IPS DF 6.9 (cell line): ENCODE measurements around the gene CNTN5.

Experiments used
- DNase-seq: peaks from one replicate; pipeline ENCODE4 v3.0.0-alpha.2; 2013; ENCODE audit warnings: low read depth, low spot score
- H3K27ac ChIP-seq: one replicate; pipeline ENCODE4 v1.5.1; 2013; ENCODE audit warnings: low read length, control low read depth
- H3K27me3 ChIP-seq: 2 replicates; pipeline ENCODE4 v1.6.1; 2013; ENCODE audit warnings: mild to moderate bottlenecking, low read length; ENCODE audit not compliant: control insufficient read depth, insufficient read depth
- H3K36me3 ChIP-seq: 2 replicates; pipeline ENCODE4 v1.6.1; 2013; ENCODE audit warnings: low read length; ENCODE audit not compliant: control insufficient read depth, insufficient read depth
- H3K4me1 ChIP-seq: 2 replicates; pipeline ENCODE4 v1.6.1; 2013; ENCODE audit warnings: low read length; ENCODE audit not compliant: control insufficient read depth, insufficient read depth
- H3K4me3 ChIP-seq: 2 replicates; pipeline ENCODE4 v1.5.1; 2013; ENCODE audit warnings: mild to moderate bottlenecking, low read length
- H3K9me3 ChIP-seq: 2 replicates; pipeline ENCODE4 v1.6.1; 2013; ENCODE audit warnings: low read length, inconsistent platforms; ENCODE audit not compliant: control insufficient read depth, insufficient read depth
- WGBS: extraction: QIAGEN DNeasy Blood & Tissue Kit; methylation state at CpG from one replicate; pipeline ENCODE4 v1.1.7; 2013; ENCODE audit warnings: mixed read lengths, missing lambda C conversion rate; ENCODE audit not compliant: insufficient read length, insufficient coverage; 5-methylcytosine and 5-hydroxymethylcytosine counted together

The CNTN5 gene

DNA sequence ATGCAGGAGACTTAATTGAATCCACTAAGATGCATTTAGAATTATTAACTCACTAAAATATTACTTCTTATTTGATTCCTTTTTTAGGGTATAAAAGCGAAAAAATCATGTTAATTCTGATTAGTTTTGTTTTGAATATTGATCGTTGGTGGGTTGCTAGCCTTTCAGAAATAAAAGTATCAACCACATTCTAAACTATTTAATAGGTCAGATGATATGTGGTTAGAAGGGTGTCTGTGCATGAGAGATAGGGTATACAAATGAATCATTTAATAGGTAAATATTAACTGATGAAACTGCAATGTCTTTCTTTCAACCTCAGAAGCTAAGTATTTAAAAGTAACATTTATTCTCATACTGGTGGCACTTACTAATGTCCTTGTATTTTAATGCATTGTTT is 515.1 kb downstream of the CNTN5 start:
- Histone ChIP-seq H3K27me3 (no peaks in the 10 kb centered on the region), H3K4me3 (no peak overlapping the region), H3K36me3 (no peaks in the 10 kb centered on the region), H3K27ac (no peak overlapping the region), H3K4me1 (no peaks in the 10 kb centered on the region), H3K9me3 (no peaks in the 10 kb centered on the region)
- no CpG with 5 or more reads among the region's 2 CpGs for WGBS
- no peak for DNase-seq

DNA sequence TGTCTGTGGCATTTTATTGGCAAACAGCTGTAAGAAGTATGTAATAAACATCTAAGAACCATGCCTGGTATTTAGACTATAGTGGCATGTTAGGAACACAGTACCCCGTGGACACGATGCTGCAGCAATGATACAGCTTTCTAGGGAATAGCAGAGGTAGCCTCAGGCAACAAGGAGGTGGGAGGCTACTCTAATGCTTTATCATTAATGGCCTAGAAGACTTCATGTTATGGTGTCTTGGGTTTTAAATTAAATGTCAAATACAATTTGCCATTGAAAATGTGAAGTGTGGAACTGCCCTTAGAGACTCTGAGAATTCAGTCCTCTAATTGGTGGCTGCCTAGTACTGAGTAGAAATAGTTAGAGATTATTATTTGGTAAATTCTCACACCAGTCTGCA is 516.9 kb downstream of the CNTN5 start:
- no peaks in the 10 kb centered on the region for H3K27me3 ChIP-seq
- no peak overlapping the region for H3K4me3 ChIP-seq
- no peaks in the 10 kb centered on the region for H3K36me3 ChIP-seq
- no peak for DNase-seq
- H3K4me1 ChIP-seq, result no peaks in the 10 kb centered on the region
- no peaks in the 10 kb centered on the region for H3K9me3 ChIP-seq
- H3K27ac ChIP-seq, result no peak overlapping the region
- no CpG with 5 or more reads among the region's 2 CpGs for WGBS

DNA sequence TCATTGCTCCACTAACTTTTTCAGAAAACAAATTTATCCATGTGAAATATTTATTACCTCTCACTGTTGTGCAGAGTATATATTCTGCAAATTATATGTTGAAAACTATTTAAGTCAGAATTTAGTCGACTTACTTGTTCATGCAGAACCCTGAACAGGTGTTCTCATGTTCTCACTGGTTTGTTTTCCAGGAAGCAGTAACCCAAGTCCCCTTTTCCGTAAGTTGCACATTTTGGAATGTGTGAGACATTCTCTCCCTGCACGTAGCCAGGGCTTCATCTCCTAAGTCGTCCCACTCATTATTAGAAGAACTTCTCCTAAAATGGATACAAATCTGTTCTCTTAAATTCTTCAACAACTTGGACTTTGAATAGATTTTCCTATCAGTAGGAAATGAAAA is 524.9 kb downstream of the CNTN5 start:
- Histone ChIP-seq H3K27ac (no peak overlapping the region), H3K27me3 (no peaks in the 10 kb centered on the region), H3K9me3 (no peaks in the 10 kb centered on the region), H3K4me3 (no peak overlapping the region), H3K4me1 (no peaks in the 10 kb centered on the region), H3K36me3 (no peaks in the 10 kb centered on the region)
- no peak for DNase-seq
- WGBS, result no CpG with 5 or more reads among the region's 4 CpGs

DNA sequence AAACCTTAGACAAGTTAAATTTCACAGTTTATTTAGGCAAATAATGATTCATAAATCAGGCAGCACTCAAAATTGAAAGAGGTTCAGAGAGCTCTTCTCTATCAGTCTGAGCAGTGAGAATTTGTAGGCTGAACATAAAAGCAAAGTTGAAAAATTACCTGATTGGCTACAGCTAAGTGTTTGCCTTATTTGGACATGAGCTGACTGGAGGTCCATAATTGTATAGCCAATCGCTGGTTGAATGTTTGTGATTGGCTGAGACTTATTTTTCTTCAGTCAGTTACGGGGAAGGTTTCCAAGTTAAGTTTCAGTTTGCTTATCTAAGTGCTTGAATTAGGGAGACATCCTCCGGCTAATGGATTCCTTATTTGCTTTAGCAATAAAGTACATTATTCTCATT is 527.5 kb downstream of the CNTN5 start:
- H3K27me3 ChIP-seq, result no peaks in the 10 kb centered on the region
- no peak for DNase-seq
- no peaks in the 10 kb centered on the region for H3K4me1 ChIP-seq
- WGBS, result no CpG with 5 or more reads among the region's 3 CpGs
- no peak overlapping the region for H3K27ac ChIP-seq
- no peak overlapping the region for H3K4me3 ChIP-seq
- H3K9me3 ChIP-seq, result no peaks in the 10 kb centered on the region
- no peaks in the 10 kb centered on the region for H3K36me3 ChIP-seq

DNA sequence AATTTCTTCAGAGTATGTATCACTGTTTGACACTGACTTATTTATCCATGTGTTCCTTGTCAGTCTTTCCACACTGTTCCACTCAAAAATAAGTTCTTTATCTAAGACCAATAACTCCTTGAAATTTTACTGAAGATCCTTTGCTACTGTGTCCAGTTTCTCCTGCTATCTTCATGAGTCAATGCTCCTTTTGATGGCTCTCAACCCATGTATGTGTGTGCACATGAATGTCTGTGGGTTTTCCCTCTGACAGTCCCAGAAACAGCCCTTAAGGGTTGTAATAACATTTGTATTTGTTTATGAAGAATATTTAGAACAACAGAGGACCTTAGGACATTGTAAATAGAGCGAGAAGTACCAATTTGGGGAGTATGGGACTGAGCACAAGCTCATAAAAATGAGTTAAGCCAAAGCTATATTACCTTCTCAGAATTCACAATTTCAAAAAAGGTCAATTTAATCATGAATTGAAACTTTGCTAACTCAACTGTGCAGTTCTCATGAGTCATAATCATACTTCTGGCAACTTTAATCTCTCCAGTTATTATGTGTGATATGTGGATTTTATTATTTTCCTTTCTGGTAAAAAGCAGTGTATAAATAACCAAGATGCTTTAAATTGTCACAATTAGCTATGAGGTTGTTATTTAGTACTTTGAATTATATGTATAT is 533.6 kb downstream of the CNTN5 start:
- no peaks in the 10 kb centered on the region for H3K4me1 ChIP-seq
- no peak overlapping the region for H3K4me3 ChIP-seq
- H3K36me3 ChIP-seq, result no peaks in the 10 kb centered on the region
- H3K27ac ChIP-seq, result no peak overlapping the region
- H3K9me3 ChIP-seq, result no peaks in the 10 kb centered on the region
- no peak for DNase-seq
- no peaks in the 10 kb centered on the region for H3K27me3 ChIP-seq
- no CpG with 5 or more reads among the region's 1 CpG for WGBS

DNA sequence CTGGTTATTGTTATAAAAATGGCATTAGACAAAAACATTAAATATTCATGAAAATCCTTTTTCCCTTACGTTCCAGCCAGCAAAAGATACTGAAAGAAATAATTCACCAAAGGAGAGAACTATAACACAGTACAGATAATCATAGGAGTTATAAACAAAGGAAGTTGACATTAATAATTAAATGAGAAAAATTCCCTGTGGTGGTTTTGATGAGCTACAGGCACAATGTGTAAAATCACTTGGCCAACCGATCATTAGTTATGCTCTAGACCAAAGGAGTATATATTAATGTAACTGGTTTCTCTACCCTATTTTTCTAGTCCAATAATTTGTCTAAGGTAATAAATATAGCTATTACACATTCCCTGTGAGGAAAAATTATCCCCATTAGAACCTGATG is 534.7 kb downstream of the CNTN5 start:
- Histone ChIP-seq H3K27ac (no peak overlapping the region), H3K4me3 (no peak overlapping the region)
- no CpG with 5 or more reads among the region's 2 CpGs for WGBS

DNA sequence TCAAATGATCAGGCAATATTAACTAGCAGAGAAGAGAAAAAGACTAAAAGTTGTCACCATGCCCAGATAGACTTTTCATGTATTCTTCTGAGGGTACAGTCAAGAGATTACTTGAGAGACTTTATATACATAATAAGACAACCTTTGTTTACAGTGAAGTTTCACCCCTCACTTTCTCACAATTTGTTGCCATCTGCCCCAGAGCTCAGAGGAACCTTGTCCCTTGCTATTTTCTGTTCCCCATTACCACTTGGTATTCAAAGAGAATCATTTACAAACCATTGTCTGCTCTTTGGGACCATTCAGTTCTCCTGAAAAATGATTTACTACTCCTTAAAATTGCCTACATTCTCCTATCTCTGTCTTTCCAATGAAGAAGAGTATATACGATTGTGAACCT is 544.6 kb downstream of the CNTN5 start:
- H3K9me3 ChIP-seq, result no peaks in the 10 kb centered on the region
- H3K27me3 ChIP-seq, result no peaks in the 10 kb centered on the region
- H3K4me1 ChIP-seq, result no peaks in the 10 kb centered on the region
- H3K36me3 ChIP-seq, result no peaks in the 10 kb centered on the region
- H3K27ac ChIP-seq, result no peak overlapping the region
- no CpG with 5 or more reads among the region's 1 CpG for WGBS
- no peak overlapping the region for H3K4me3 ChIP-seq
- no peak for DNase-seq

More for the DNA sequence above, 534.7 kb downstream of the CNTN5 start:
- no peaks in the 10 kb centered on the region for H3K27me3 ChIP-seq
- no peaks in the 10 kb centered on the region for H3K9me3 ChIP-seq
- H3K4me1 ChIP-seq, result no peaks in the 10 kb centered on the region
- no peak for DNase-seq
- no peaks in the 10 kb centered on the region for H3K36me3 ChIP-seq

DNA sequence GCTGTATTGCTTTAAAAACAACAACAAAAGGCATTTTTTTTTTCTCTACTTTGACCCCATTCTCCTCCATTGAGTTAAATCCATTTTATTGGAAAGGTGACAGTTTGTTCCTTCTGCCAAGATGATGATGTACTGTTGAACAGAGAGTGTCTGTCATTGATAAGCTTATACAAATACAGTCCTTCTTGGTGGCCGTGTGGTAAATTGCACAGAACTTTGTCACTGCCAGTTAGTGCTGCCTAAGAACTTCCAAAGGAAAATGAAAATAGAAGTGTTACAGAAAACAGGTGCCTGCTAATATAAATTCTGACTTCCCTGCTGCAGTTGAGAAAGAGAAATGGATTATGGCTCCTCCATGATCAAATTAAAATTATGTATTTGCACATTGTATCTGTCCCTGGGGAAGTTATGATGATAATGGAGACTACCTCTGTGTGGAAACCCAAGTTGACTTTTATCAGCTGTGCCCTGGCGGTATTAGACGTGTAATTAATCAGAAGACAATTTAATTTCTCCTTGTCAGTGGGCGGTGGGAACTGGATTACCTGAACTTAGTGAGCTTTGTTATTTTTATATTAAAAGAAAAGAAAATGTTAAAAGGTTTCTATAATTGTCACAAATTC is 546.7 kb downstream of the CNTN5 start:
- no CpG with 5 or more reads among the region's 4 CpGs for WGBS
- Histone ChIP-seq H3K4me3 (no peak overlapping the region), H3K36me3 (no peaks in the 10 kb centered on the region), H3K4me1 (no peaks in the 10 kb centered on the region), H3K27me3 (no peaks in the 10 kb centered on the region), H3K9me3 (no peaks in the 10 kb centered on the region), H3K27ac (no peak overlapping the region)
- DNase-seq, result no peak

DNA sequence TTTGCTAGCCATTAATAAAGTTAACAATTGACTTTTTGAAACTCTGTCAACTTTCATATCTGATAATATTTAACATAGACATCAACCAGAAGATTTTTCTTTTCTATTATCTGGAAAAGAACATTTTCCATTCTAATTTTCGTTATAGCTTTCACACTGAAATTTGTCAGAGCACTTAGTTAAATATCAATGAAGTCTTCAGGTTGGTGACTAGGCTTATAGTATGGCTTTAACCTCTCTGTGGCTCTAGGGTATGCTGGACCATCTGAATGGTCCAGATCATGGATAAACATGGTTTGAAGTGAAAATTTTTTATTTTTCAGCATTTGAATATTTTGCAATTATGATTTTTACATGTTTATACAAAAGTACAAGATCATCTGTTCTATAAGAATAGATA is 548.1 kb downstream of the CNTN5 start:
- Histone ChIP-seq H3K4me3 (no peak overlapping the region), H3K4me1 (no peaks in the 10 kb centered on the region), H3K27me3 (no peaks in the 10 kb centered on the region), H3K36me3 (no peaks in the 10 kb centered on the region), H3K9me3 (no peaks in the 10 kb centered on the region), H3K27ac (no peak overlapping the region)
- WGBS, result no CpG with 5 or more reads among the region's 1 CpG
- DNase-seq, result no peak

DNA sequence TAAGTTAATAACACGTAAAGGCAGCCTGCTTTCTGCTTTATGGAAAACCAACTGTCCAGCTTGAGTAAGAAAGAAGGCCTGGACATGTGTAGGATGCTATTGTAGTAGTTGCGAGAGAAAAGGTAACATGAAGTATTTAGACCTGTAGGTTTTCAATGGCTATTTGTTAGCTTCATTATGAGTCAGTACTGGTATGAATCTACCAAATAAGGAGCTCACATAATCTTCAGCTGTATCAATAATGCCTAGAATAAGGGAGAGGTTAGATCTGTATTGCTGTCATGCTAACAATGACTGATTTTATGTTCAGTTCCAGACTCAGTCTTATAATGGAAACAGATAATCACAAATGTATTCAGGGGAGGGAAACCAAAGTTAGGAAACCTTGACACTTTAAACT is 550.3 kb downstream of the CNTN5 start:
- Histone ChIP-seq H3K36me3 (no peaks in the 10 kb centered on the region), H3K4me3 (no peak overlapping the region), H3K27me3 (no peaks in the 10 kb centered on the region), H3K4me1 (no peaks in the 10 kb centered on the region), H3K9me3 (no peaks in the 10 kb centered on the region), H3K27ac (no peak overlapping the region)
- no CpG with 5 or more reads among the region's 2 CpGs for WGBS
- no peak for DNase-seq

DNA sequence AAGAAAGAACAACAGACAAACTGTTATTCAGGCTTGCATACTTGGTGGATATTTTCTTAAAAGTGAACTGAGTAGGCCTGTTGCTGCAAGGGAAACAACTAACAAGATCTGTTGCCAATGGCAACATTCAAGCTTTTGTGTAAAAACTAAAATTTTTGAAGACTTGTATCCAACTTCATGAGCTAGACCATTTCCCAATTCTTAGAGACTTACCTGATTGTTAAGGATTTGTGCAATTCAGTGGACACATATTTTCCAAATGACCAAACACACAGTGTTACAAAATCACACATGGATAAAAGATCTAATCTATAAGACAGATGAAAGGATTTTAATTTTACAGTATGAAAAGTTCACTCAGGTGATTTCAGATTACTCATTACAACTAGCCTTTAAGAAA is 564.1 kb downstream of the CNTN5 start:
- Histone ChIP-seq H3K27me3 (no peaks in the 10 kb centered on the region), H3K36me3 (no peaks in the 10 kb centered on the region), H3K4me3 (no peak overlapping the region), H3K27ac (no peak overlapping the region), H3K9me3 (no peaks in the 10 kb centered on the region; the same call in 1 of the 2 replicates), H3K4me1 (no peaks in the 10 kb centered on the region)
- no peak for DNase-seq
